HG03521 (cell line): ENCODE results near the gene C1R.

ENCODE experiments used
- ATAC-seq: cut with Tn5 transposase; IDR thresholded peaks from one replicate; pipeline ENCODE4 v1.9.1; 2021; ENCODE audit warnings: mild to moderate bottlenecking, moderate library complexity; ENCODE audit not compliant: unreplicated experiment

C1R gene

DNA sequence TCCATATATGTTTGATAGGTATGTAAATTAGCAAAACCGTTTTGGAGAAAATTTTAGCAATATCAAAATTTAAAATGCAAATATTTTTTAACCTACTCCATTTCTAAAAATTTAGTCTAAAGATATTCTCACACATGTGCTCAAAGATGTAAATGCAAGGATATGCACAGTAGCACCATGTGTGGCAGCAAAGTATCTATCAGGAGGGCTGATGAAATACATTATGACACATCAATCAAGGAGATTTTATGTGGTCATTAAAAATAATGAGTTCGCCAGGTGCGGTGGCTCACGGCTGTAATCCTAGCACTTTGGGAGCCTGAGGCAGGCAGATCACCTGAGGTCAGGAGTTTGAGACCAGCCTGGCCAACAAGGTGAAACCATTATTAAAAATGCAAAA is 8.0 kb upstream of the C1R start:
- ATAC-seq = no peak

DNA sequence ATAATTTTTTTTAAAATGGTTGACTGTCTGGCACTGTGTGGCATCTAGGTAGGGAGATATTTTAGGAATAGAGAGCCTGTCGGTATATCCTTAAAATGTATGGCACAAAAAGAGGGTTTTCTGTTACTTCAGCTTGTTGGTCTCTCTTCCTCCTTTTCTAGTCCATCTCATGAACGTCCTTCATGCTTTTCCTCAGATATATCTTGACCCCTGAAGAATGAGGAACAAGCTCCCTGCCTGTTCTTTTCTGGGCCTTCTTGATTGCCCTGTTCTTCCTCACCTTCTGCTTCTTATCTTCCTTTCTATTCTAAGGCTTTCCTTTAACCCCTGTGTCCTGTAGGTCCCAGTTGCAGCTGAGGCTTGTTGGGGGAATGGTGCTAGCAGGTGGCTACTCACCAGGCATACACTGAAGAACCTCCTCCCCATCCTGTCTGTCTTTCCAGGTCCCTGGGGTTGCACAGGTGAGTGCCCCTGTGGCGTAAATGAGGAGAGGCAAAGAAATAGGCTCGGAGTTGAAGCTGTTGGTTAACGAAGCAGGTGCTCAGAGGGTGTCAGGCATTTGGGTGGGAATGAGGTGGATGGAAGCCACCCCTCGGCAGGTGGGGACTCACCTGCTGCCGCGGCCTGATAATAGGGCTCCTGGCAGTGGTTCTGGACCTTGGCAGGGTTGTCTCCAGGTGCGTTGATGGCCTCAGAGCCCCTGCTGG is 7.2 kb upstream of the C1R start:
- ATAC-seq = no peak

DNA sequence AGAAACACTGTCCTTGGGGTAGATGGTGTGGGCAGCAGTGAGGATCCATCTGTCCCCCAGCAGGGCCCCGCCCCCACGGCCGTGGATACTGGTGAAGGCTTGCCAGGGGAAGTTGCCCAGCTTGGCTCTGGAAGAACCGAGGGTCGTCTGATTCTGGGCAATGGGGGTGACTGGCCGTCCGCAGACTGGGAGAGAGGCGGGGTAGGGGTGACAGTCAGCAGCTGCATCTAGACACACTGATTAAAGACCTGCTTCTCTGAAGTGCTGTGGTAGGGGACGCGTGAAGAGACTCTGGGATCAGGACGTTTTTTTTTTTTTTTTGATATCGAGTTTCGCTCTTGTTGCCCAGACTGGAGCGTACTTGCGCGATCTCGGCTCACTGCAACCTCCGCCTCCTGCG is 4.7 kb upstream of the C1R start:
- no peak for ATAC-seq

DNA sequence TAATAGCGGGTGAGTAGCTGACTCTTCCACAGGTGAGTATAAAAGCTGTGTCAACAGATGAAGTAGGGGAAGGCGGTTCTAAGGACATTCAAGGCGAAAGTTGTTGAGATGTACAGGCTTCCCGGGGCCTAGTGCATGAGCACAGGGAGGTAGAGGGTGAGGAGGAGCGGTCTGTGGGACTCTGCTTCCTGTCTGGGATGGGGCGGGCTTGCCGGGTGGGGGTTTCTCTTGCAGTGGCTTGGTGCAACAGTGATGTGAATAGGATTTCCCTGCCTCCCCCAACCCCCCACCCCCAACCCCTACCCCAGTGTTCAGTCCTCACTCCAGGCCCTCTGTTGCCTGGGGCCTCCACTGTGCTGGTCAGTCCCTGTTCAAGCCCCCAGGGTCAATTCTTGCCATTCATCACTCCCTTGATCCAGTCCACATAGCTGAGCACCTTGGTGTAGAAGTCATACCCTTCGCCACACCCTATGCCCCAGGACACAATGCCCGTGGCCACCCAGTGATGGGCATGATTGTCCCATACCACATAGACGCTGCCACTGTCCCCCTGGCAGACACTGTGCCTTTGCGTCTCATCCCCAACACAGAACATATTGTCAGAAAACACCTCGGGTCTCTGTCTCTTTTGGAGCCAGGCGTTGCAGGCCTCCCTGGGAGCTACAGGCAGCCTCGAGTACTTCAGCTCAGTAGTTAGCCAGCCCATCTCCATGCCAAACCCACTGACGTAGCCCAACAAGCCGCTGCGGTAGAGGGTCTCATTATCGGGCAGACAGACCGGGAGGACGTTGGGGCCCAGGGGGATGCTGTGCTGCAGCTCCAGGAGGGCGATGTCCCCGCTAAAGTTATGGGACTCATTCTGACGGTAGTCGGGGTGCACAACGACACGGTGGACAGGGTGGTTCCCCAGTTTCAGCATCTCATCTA is 4.0 kb upstream of the C1R start:
- ATAC-seq = no peak

DNA sequence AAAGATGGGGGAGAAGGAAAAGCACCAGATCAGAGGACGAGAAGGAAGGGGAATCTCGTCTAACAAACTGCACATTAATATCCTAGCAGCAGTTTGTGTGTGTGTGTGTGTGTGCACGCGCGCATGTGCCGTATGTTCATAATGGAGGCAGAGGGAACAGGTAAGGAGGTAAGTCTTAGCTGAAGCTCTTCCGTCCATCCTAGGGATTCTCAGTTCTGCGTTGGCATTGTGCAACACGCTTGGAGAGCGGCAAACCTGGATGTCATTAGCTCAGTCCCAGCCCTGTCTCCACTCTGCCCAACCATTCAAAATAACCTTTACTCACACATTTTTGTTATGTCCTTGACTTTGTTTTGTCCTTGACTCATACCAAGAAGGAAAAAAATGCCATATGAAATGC is 1.6 kb upstream of the C1R start:
- ATAC-seq = no peak

DNA sequence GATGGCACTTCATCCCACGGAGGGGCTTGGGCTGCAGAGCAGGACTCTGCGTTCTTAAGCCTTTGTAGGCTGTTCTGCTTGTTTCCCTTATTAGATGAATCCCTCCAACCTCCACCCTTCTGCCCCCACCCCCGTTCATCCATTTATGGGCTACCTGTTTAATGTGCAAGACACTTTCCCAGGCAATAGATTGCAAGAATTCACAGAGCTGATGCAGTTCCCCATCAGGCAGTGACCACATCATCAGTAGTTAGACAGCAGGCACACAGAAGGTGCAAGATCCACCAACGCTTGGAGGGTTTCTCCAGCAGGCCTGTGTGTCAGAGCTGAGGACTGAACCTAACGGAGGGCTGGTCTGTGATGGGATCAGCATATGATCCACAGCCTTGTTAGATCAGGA is 1.2 kb upstream of the C1R start:
- no peak for ATAC-seq

DNA sequence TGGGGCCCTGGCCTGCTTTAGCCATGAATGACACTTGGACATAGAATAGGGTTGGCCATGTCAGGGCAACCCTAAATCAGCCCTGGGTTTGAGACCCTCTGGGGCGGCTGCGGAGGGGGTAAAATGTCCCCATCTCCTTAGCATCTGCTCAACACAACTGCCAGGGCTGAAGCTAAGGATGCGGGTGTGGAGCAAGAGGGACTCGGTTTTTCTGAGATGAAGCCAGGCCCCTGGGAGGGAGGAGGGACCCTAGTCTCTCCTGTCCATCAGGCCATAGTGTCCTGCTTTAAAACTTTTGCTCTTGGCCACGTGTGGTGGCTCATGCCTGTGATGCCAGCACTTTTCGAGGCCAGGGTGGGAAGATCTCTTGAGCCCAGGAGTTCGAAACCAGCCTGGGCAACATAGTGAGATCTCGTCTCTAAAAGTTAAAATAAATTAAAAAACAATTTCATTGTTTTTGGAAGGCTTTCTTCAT is 778 bp upstream of the C1R start:
- no peak for ATAC-seq

DNA sequence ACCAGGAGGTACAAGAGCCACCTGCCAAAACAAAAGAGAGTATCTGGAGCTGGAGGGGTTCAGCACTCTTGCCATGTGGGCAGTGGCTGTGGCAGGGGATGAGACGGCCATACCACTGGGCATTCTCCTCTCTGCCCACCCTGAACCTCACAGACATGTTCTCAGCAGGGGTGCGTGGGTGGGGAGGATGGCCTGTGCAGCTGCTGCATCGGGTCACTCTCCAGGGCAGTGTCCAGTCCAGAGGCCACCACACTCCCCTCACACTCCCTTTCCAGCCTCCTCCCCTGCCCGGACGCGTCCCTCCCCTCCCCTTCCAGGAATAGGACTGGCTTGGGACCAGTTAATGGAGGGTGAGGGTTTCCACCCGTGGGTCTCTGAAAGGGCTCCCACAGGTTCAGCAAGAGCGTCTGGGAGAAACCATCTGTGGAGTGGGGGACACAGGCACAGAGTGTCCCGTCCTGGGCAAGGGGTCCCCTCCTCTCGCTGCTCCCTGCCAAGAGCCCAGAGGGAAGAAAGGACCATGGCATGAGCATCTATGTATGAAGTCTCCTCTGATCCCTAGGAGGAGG is 501 bp downstream of the C1R start:
- no peak for ATAC-seq

DNA sequence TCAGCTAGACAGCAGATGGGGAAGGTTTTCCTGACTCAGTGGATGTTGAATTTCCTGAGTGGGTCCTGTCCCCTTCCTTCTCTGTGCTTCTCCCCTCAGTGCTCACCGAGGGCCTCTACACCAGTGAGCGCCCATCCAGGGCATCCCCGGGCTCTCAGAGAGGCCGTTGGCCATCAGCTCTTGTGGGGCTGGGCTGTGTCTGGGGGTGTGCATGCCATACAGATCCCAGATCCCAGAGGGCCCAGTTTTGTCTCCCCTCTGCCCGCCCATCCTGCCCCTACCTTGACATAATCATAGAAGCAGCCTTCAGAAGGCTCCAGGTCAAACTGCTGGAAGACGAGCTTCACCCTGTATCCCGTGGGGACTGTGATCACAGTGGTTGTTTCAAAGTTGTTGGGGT is 1.1 kb downstream of the C1R start:
- ATAC-seq = no peak

DNA sequence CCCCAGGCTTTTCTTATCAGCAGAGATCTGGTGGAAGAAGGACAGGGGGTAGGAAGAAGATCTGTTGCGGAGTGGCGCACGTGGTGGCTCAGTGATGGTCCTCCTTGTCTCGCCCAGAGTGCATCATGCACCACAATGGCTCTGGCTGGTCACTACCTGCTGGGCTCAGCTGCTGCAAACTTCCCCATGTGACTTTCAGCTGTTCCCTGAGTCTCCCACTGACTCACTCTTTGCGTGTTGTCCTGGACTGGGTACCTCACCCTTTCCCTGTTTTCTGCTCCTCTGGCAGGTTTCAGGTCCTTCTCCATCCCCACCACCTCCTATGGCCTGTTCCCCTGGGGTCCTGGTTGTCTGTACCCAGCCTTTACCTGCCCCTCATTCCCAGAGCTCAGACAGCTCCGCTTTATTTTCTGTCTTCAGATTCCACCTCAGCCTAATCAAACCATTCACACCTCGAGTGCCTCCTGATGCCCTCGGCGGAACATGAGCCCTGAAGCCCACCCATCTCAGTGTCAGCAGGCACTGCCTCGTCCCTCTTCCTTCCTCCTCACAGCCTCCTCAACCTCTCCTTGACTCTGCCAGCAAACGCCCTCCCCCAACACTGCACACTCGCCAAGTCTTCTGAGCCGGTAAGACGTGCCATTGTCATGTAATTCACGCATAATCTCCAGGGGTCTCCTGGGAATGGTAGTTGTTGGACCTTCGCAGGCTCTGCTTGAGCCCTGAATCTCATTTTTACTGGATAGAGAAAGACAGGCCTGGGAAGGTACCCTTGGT is 1.8 kb downstream of the C1R start:
- ATAC-seq = no peak

DNA sequence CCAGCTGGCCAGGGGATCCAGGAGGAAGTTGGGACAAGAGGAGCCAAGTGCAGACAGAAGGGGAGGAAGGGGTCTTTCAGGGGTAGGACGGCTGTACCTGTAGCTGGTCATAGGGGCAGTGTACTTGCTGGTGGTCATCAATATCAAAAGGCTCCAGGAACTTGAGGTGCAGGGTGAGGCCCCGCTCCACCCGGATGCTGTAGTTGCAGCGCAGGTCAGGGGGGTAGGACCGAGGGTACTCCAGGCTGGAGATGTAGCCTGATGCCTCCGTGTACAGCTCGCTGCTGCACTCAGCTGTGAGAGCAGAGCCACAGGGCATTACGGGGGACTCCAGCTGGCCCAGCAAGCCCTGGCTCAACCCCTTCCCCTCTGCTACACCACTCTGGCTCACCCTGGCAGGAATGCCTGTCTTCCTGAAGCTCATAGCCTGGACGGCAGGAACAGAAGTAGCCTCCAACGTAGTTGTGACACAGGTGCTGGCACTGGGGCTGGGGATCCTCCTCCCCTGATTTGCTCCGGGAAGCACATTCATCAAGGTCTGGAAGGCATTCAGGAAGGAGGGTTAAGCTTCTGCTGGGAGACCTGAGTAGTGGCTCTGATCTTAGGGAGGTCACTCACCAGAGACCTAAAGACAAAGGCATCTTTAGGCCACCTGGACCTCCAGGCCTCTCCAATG is 2.9 kb downstream of the C1R start:
- ATAC-seq = no peak

DNA sequence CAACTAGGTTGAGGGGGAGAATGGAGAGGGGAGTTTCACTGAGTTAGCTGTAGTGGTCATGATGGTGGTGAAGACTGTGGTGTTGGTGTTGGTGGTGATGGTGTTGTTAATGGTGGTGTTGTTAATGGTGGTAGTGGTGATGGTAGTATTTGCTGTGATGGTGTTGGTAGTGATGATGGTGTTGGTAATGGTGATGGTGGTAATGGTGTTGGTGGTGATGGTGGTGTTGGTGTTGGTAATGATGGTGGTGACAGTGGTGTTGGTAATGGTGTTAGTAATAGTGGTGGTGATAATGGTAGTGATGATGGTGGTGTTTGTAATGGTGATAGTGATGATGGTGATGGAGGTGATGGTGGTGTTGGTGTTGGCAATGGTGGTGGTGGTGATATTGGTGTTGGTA is 9.1 kb downstream of the C1R start:
- no peak for ATAC-seq

DNA sequence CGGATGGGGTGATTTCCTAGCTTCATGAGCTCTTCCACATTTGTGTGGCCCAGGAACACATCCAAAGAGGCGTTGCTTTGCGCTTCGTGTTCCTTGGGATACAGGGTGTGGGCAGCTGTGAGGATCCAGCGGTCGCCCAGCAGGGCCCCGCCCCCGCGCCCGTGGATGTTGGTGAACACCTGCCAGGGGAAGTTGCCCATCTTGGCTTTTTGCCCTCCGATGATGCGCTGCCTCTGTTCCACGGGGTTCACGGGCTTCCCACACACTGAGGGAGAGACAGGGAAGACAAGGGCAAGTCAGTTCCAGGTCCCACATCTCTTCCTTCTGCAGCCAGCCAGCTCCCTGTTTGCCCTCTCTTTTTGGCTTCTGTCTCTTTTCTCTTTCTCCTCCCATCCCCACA is 11.2 kb downstream of the C1R start:
- no peak for ATAC-seq

DNA sequence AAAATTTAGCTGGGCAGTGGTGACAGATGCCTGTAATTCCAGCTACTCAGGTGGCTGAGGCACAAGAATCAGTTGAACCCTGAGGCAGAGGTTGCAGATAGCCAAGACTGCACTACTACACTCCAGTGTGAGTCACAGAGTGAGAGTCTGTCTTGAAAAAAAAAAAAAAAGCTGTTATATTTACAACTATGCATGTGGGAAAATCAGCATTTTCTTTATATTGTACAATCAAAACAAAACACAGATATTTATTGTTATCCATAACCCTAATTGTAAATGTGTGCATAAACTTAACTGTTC is 12.5 kb downstream of the C1R start:
- no peak for ATAC-seq

DNA sequence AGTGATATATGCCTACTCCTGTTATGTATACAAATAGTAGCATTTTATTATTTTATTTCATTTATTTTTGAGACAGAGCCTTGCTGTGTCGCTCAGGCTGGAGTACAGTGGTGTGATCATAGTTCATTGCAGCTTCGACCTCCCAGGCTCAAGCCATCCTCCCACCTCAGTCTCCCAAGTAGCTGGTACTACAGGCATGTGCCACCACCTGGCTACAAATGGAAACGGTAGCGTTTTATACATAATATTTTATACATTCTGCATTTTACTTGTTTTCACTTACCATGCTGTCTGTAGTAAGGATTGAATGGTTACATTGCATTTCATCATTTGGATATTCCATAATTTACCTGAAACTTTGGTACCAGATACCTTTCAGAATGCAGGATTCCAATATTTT is 14.1 kb downstream of the C1R start:
- ATAC-seq = no peak

DNA sequence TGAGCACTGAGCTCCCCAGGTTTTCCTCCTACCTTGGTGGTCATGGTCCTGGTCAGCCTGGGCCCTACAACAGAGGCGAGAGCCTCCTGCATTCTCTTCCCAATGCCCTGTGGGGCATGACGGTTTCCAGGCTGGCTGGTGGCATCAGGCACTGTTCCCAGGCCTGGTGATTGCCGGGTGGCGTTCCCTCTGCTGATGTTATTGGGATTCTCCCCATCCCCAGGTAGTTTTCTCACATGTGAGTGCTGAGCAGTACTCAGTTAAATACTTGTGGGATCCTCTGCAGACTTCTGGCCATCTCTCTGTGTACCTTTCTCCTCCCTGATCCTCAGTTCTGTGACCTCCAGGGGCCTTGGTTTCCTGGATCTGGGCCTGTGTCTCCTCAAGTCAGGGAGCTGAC is 15.8 kb downstream of the C1R start:
- ATAC-seq = no peak

DNA sequence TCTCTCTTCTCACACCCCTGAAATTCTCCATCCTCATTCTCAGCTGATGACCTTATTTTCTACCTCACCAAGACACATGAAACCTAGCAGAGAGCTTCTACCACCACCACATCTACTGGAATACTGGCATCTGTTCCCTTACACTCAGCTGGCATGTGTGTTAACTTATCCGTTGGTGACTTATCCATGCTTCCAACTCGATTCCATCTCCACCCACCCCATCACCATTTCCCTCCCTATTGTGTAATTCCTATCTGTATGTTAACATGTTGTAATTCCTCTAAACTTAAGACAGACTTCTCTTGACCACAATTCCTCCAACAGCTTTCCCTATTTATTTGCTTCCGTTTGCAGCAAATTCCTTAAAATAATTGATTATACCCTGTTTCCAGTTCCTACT is 16.3 kb downstream of the C1R start:
- ATAC-seq = no peak

DNA sequence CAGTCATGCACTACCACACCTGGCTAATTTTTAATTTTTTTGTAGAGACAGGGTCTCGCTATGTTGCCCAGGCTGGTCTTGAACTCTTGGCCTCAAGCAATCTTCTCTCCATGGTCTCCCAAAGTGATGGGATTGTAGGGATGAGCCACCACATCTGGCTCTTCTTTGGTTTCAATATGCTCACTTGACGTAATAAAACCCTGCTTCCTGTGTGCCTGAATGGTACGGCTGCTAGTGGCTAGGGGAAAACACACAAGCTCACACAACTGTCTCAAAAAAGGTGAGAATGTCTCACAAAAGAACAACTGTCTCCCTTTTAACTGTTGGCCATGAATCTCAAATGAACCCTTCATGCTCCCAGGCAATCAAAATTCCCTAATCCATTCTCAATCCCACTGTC is 16.7 kb downstream of the C1R start:
- ATAC-seq = no peak

DNA sequence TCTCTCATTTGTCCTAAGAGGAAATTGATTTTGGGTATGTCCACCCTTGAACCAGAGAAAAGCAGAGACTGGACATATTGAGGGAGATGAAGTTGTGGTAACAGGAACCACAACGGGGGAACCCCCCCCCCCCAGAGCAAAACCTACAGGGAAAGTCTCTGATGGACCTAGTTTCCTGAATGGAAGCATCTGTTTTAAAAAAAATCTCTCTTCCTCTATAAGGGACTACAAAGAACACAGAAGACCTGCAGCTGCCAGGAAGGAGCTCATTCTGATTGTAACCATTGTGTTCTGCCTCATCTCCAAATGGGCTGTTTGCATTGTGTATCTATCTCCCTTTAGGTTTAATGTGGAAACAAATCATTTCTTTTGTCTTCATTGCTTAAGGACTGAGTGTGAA is 18.3 kb downstream of the C1R start:
- ATAC-seq = no peak

DNA sequence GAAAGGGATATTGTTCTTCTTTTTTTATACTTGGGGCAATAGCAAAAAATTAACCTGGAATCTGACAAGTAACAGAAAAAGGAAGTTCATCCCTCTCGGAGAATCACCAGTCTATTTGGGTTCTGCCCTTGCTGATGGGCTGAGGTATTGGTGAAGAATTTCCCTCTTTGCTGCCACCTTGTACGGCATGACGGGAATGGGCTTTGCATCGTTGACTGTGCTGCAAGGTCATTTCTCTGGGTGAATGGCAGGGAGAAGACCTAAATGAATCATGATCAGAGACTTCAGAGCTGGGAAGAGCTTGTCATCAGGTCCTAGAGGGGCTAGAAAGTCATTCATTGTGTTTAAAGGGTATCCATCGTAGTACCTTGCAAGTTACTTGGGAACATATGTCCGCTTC is 19.7 kb downstream of the C1R start:
- no peak for ATAC-seq

DNA sequence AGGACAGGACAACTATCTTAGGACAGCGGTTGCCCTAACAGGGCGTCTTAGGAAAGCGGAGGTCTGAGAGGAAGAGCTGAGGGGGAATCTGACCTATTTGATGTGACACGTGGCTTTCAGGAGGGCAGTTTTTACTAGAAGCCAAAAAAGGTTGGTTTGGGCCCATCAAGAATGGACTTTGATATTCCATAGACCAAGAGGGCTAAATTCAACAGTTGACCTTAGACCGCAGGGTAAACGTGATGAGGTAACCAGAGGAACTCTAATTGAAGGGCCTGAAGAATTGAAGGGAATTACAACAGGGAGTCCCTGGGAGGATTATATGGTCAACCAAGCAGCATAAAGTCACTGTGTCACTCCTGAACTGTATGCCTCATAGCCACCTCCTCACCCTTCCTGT is 20.2 kb downstream of the C1R start:
- no peak for ATAC-seq
